GM23338 (cell line): ENCODE measurements around the gene CHRM4. TPM values are rescaled to one million over a fixed set of nuclear protein-coding genes. Genes with fewer than 3 reads are reported as not detected.
A peak's percentile ranks its signal among the peaks of the same experiment; 100 is the strongest.

Source experiments
- ATAC-seq: fragments of 200-7000 bp; cut with Tn5 transposase; 3 replicates; pipeline ENCODE4 v1.9.1; 2020
- DNase-seq: peaks from one replicate; pipeline ENCODE4 v3.0.0-alpha.2; 2015; ENCODE audit warnings: low spot score
- H2AFZ ChIP-seq: fragments of 200-600 bp; sonication (generic); 2 replicates; pipeline ENCODE4 v1.8.0; 2016; ENCODE audit warnings: antibody characterized with exemption, mild to moderate bottlenecking, moderate library complexity
- H3F3A ChIP-seq: fragments of 200-600 bp; sonication (generic); replicated peaks from 2 replicates; pipeline ENCODE4 v1.8.0; 2017; ENCODE audit warnings: antibody characterized with exemption, mixed run types, low read depth
- H3K27ac ChIP-seq: fragments of 200-600 bp; sonication (generic); 2 replicates; pipeline ENCODE4 v1.6.1; 2016; ENCODE audit warnings: low read depth
- H3K27me3 ChIP-seq: fragments of 200-600 bp; sonication (generic); 2 replicates; pipeline ENCODE4 v1.8.0; 2016; ENCODE audit warnings: mild to moderate bottlenecking, mixed run types, moderate library complexity; ENCODE audit not compliant: insufficient read depth
- H3K36me3 ChIP-seq: fragments of 200-600 bp; sonication (generic); 2 replicates; pipeline ENCODE4 v1.8.0; 2016; ENCODE audit warnings: mild to moderate bottlenecking; ENCODE audit not compliant: insufficient read depth
- H3K4me1 ChIP-seq: fragments of 200-600 bp; sonication (generic); 2 replicates; pipeline ENCODE4 v1.8.0; 2016; ENCODE audit warnings: mild to moderate bottlenecking, moderate library complexity; ENCODE audit not compliant: insufficient read depth
- H3K4me2 ChIP-seq: fragments of 200-600 bp; sonication (generic); 2 replicates; pipeline ENCODE4 v1.7.1; 2017; ENCODE audit warnings: mixed run types
- H3K4me3 ChIP-seq: fragments of 200-600 bp; sonication (generic); 2 replicates; pipeline ENCODE4 v1.6.1; 2016; ENCODE audit warnings: mixed run types
- H3K79me2 ChIP-seq: fragments of 200-600 bp; sonication (generic); replicated peaks from 2 replicates; pipeline ENCODE4 v1.8.0; 2017; ENCODE audit warnings: mild to moderate bottlenecking; ENCODE audit not compliant: insufficient read depth
- H3K9me2 ChIP-seq: fragments of 200-600 bp; sonication (generic); 2 replicates; pipeline ENCODE4 v1.8.0; 2017; ENCODE audit not compliant: insufficient read depth
- H4K20me1 ChIP-seq: fragments of 200-600 bp; sonication (generic); replicated peaks from 2 replicates; pipeline ENCODE4 v1.8.0; 2017; ENCODE audit warnings: mild to moderate bottlenecking; ENCODE audit not compliant: insufficient read depth
- H3K27ac Mint-ChIP-seq: 2 replicates; pipeline ENCODE4 v1.8.0; 2020; ENCODE audit warnings: inconsistent platforms, mild to moderate bottlenecking, moderate library complexity, mixed read lengths
- H3K27me3 Mint-ChIP-seq: 3 replicates; pipeline ENCODE4 v1.8.0; 2022; ENCODE audit warnings: low read depth, mild to moderate bottlenecking, moderate library complexity, mixed read lengths, inconsistent platforms; ENCODE audit not compliant: insufficient read depth, poor library complexity
- H3K36me3 Mint-ChIP-seq: 3 replicates; pipeline ENCODE4 v1.8.0; 2021; ENCODE audit warnings: low read depth, mild to moderate bottlenecking, inconsistent platforms, moderate library complexity, mixed read lengths
- H3K4me1 Mint-ChIP-seq: 3 replicates; pipeline ENCODE4 v1.8.0; 2020; ENCODE audit warnings: mild to moderate bottlenecking, inconsistent platforms, mixed read lengths
- H3K4me3 Mint-ChIP-seq: 3 replicates; pipeline ENCODE4 v1.8.0; 2021; ENCODE audit warnings: moderate library complexity, mild to moderate bottlenecking, inconsistent platforms, mixed read lengths
- H3K9me3 Mint-ChIP-seq: 3 replicates; pipeline ENCODE4 v1.8.0; 2020; ENCODE audit warnings: moderate library complexity, mild to moderate bottlenecking, inconsistent platforms, mixed read lengths
- CREB1 ChIP-seq: fragments of 250-450 bp; sonication (Bioruptor Pico); IDR thresholded peaks from 2 replicates; pipeline ENCODE4 v1.5.0; 2020; ENCODE audit warnings: low read depth, mild to moderate bottlenecking, moderate library complexity
- EZH2 ChIP-seq: fragments of 200-600 bp; sonication (generic); IDR thresholded peaks from one replicate; pipeline ENCODE4 v1.8.0; 2017; ENCODE audit warnings: antibody characterized with exemption, mild to moderate bottlenecking, low read depth; ENCODE audit not compliant: unreplicated experiment
- NANOG ChIP-seq: IDR thresholded peaks from 2 replicates; pipeline ENCODE4 v1.6.1; 2016; ENCODE audit warnings: antibody characterized with exemption, borderline replicate concordance
- POLR2AphosphoS5 ChIP-seq: IDR thresholded peaks from 2 replicates; pipeline ENCODE4 v1.6.1; 2016; ENCODE audit warnings: antibody characterized with exemption, low read depth
- STAT1 ChIP-seq: IDR thresholded peaks from one replicate; pipeline ENCODE4 v1.6.1; 2016; ENCODE audit warnings: antibody characterized with exemption; ENCODE audit not compliant: unreplicated experiment
- ZNF114 ChIP-seq: fragments of 250-450 bp; sonication (Bioruptor Pico); IDR thresholded peaks from 2 replicates; pipeline ENCODE4 v1.5.0; 2020; ENCODE audit warnings: mild to moderate bottlenecking, moderate library complexity
- ZNF331 ChIP-seq: fragments of 250-450 bp; sonication (Bioruptor Pico); IDR thresholded peaks from 2 replicates; pipeline ENCODE4 v1.5.0; 2020; ENCODE audit warnings: low read depth, mild to moderate bottlenecking, moderate library complexity
- polyA plus RNA-seq: library from polyadenylated mRNA; unstranded; fragments of >200 nt; fragmentation: Nextera tagmentation; extraction: Ambion mirVana; gene quantifications from 2 replicates; pipeline ENCODE4 v1.2.1, GENCODE V29; 2016
- total RNA-seq: library from RNA; depleted of rRNA; stranded (reverse); fragments of >200 nt; shearing (Covaris generic); gene quantifications from 2 replicates; pipeline ENCODE4 v1.2.3, GENCODE V29; 2014
- TF ChIP-seq, protein P1 (sequence below): IDR thresholded peaks from one replicate; pipeline ENCODE4 v1.6.1; 2018; ENCODE audit warnings: antibody characterized with exemption; ENCODE audit not compliant: unreplicated experiment
- TF ChIP-seq, protein P2 (sequence below), 2 experiments: fragments of 200-600 bp in 1 of 2; sonication (generic) in 1 of 2; conservative IDR thresholded peaks; 2 replicates each; pipeline versions ENCODE4 v1.5.1 to v1.6.1; 2016 to 2017; ENCODE audit warnings: antibody characterized with exemption in 2 of 2, low read depth in 2 of 2, mild to moderate bottlenecking in 2 of 2, moderate library complexity in 1 of 2
- TF ChIP-seq, protein P3 (sequence below): IDR thresholded peaks from 2 replicates; pipeline ENCODE4 v1.6.1; 2016; ENCODE audit warnings: antibody characterized with exemption
- TF ChIP-seq, protein P4 (sequence below): fragments of 250-450 bp; sonication (Bioruptor Pico); IDR thresholded peaks from 2 replicates; pipeline ENCODE4 v1.5.0; 2020; ENCODE audit warnings: mild to moderate bottlenecking, moderate library complexity

CHRM4 gene
- total and polyA plus RNA-seq, 2 experiments from 2014 or later = 0.97 TPM; not detected in 1

DNA sequence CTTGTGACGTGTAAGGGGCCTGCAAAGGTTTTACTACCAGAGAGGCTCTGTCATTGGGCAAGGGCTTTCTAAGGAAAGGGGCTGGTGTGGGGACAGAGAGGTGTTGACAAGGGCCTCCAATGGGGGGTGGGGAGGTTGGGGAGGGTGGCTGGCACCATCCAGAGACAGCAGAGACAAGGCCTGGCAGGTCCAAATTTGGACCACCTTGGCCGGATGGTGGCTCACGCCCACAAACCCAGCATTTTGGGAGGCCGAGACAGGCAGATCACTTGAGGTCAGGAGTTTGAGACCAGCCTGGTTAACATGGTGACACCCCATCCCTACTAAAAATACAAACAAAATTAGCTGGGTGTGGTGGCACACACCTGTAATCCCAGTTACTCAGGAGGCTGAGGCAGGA is 2.2 kb upstream of the CHRM4 start (continued):
- no peak for TF ChIP-seq EZH2
- no peak for TF ChIP-seq CREB1 (CRISPR knock-in tag)
- no peak for TF ChIP-seq ZNF331

DNA sequence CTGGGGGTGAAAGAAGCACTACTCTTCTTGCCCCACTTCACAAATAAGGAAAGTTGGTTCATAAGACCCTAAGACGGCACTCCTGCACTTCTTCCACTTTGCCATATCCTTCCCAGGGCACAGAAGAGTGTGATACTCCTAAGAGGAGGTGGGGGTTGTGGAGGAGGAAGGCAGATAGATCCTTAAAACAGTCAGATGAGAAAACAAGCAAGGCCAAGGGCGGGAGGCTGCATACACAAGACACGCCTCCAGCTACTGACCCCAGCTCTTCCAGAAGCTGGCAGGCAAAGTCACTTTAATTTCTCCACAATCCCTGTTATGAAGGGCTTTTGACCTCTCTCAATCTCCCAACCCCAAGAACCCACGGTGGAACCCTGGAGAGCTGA is 1.6 kb upstream of the CHRM4 start:
- no peaks in the 10 kb centered on the region for H3K9me3 Mint-ChIP-seq
- no peaks in the 10 kb centered on the region for H3K79me2 ChIP-seq
- peak overlapping the region; percentile 78 for H3K4me3 Mint-ChIP-seq
- peaks cover 7% of the 10 kb centered on the region for H4K20me1 ChIP-seq
- no peak overlapping the region for H3K27ac Mint-ChIP-seq
- TF ChIP-seq, protein P1, sequence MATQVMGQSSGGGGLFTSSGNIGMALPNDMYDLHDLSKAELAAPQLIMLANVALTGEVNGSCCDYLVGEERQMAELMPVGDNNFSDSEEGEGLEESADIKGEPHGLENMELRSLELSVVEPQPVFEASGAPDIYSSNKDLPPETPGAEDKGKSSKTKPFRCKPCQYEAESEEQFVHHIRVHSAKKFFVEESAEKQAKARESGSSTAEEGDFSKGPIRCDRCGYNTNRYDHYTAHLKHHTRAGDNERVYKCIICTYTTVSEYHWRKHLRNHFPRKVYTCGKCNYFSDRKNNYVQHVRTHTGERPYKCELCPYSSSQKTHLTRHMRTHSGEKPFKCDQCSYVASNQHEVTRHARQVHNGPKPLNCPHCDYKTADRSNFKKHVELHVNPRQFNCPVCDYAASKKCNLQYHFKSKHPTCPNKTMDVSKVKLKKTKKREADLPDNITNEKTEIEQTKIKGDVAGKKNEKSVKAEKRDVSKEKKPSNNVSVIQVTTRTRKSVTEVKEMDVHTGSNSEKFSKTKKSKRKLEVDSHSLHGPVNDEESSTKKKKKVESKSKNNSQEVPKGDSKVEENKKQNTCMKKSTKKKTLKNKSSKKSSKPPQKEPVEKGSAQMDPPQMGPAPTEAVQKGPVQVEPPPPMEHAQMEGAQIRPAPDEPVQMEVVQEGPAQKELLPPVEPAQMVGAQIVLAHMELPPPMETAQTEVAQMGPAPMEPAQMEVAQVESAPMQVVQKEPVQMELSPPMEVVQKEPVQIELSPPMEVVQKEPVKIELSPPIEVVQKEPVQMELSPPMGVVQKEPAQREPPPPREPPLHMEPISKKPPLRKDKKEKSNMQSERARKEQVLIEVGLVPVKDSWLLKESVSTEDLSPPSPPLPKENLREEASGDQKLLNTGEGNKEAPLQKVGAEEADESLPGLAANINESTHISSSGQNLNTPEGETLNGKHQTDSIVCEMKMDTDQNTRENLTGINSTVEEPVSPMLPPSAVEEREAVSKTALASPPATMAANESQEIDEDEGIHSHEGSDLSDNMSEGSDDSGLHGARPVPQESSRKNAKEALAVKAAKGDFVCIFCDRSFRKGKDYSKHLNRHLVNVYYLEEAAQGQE = no peak
- TF ChIP-seq, protein P2, sequence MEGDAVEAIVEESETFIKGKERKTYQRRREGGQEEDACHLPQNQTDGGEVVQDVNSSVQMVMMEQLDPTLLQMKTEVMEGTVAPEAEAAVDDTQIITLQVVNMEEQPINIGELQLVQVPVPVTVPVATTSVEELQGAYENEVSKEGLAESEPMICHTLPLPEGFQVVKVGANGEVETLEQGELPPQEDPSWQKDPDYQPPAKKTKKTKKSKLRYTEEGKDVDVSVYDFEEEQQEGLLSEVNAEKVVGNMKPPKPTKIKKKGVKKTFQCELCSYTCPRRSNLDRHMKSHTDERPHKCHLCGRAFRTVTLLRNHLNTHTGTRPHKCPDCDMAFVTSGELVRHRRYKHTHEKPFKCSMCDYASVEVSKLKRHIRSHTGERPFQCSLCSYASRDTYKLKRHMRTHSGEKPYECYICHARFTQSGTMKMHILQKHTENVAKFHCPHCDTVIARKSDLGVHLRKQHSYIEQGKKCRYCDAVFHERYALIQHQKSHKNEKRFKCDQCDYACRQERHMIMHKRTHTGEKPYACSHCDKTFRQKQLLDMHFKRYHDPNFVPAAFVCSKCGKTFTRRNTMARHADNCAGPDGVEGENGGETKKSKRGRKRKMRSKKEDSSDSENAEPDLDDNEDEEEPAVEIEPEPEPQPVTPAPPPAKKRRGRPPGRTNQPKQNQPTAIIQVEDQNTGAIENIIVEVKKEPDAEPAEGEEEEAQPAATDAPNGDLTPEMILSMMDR (conservative IDR thresholded peaks at IDR 0.05; ENCODE audit: low read depth in 2 of 2) = no peak
- TF ChIP-seq NANOG (no peak), ZNF114 (CRISPR knock-in tag) (no peak), POLR2AphosphoS5 (no peak), STAT1 (no peak), ZNF331 (no peak)
- TF ChIP-seq, protein P3, sequence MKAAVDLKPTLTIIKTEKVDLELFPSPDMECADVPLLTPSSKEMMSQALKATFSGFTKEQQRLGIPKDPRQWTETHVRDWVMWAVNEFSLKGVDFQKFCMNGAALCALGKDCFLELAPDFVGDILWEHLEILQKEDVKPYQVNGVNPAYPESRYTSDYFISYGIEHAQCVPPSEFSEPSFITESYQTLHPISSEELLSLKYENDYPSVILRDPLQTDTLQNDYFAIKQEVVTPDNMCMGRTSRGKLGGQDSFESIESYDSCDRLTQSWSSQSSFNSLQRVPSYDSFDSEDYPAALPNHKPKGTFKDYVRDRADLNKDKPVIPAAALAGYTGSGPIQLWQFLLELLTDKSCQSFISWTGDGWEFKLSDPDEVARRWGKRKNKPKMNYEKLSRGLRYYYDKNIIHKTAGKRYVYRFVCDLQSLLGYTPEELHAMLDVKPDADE = no peak
- TF ChIP-seq, protein P4, sequence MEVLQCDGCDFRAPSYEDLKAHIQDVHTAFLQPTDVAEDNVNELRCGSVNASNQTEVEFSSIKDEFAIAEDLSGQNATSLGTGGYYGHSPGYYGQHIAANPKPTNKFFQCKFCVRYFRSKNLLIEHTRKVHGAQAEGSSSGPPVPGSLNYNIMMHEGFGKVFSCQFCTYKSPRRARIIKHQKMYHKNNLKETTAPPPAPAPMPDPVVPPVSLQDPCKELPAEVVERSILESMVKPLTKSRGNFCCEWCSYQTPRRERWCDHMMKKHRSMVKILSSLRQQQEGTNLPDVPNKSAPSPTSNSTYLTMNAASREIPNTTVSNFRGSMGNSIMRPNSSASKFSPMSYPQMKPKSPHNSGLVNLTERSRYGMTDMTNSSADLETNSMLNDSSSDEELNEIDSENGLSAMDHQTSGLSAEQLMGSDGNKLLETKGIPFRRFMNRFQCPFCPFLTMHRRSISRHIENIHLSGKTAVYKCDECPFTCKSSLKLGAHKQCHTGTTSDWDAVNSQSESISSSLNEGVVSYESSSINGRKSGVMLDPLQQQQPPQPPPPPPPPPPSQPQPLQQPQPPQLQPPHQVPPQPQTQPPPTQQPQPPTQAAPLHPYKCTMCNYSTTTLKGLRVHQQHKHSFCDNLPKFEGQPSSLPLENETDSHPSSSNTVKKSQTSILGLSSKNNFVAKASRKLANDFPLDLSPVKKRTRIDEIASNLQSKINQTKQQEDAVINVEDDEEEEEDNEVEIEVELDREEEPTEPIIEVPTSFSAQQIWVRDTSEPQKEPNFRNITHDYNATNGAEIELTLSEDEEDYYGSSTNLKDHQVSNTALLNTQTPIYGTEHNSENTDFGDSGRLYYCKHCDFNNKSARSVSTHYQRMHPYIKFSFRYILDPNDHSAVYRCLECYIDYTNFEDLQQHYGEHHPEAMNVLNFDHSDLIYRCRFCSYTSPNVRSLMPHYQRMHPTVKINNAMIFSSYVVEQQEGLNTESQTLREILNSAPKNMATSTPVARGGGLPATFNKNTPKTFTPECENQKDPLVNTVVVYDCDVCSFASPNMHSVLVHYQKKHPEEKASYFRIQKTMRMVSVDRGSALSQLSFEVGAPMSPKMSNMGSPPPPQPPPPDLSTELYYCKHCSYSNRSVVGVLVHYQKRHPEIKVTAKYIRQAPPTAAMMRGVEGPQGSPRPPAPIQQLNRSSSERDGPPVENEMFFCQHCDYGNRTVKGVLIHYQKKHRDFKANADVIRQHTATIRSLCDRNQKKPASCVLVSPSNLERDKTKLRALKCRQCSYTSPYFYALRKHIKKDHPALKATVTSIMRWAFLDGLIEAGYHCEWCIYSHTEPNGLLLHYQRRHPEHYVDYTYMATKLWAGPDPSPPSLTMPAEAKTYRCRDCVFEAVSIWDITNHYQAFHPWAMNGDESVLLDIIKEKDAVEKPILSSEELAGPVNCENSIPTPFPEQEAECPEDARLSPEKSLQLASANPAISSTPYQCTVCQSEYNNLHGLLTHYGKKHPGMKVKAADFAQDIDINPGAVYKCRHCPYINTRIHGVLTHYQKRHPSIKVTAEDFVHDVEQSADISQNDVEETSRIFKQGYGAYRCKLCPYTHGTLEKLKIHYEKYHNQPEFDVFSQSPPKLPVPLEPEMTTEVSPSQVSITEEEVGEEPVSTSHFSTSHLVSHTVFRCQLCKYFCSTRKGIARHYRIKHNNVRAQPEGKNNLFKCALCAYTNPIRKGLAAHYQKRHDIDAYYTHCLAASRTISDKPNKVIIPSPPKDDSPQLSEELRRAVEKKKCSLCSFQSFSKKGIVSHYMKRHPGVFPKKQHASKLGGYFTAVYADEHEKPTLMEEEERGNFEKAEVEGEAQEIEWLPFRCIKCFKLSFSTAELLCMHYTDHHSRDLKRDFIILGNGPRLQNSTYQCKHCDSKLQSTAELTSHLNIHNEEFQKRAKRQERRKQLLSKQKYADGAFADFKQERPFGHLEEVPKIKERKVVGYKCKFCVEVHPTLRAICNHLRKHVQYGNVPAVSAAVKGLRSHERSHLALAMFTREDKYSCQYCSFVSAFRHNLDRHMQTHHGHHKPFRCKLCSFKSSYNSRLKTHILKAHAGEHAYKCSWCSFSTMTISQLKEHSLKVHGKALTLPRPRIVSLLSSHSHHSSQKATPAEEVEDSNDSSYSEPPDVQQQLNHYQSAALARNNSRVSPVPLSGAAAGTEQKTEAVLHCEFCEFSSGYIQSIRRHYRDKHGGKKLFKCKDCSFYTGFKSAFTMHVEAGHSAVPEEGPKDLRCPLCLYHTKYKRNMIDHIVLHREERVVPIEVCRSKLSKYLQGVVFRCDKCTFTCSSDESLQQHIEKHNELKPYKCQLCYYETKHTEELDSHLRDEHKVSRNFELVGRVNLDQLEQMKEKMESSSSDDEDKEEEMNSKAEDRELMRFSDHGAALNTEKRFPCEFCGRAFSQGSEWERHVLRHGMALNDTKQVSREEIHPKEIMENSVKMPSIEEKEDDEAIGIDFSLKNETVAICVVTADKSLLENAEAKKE = no peak
- peaks cover 50% of the 10 kb centered on the region for H3K27me3 ChIP-seq
- H3K9me2 ChIP-seq = no peaks in the 10 kb centered on the region
- peak overlapping the region; percentile 88 for H3K4me2 ChIP-seq
- ATAC-seq = no peak
- no peaks in the 10 kb centered on the region for H3K36me3 ChIP-seq
- H3K27ac ChIP-seq = no peak overlapping the region
- peaks cover 22% of the 10 kb centered on the region for H3K4me1 Mint-ChIP-seq
- peak overlapping the region; percentile 76 for H3K4me3 ChIP-seq
- DNase-seq = no peak
- peaks cover 19% of the 10 kb centered on the region for H3F3A ChIP-seq
- peaks cover 9% of the 10 kb centered on the region; the same call in 2 of the 3 replicates for H3K36me3 Mint-ChIP-seq
- peaks cover 20% of the 10 kb centered on the region for H3K4me1 ChIP-seq
- peaks cover 45% of the 10 kb centered on the region for H3K27me3 Mint-ChIP-seq
- 0 out of 2 replicates have a peak overlapping the region, but pooled peaks have one; percentile 78 for H2AFZ ChIP-seq
